Keratinocyte (primary cell): ENCODE data around the gene SFXN3. TPM values are rescaled to one million over a fixed set of nuclear protein-coding genes. Genes with fewer than 3 reads are reported as not detected.

Experiments used
- DNase-seq: peaks from one replicate; pipeline ENCODE4 v3.0.0-alpha.2; 2011; ENCODE audit warnings: low read depth, missing footprints, low spot score
- FAIRE-seq: peaks from 2 replicates; lab custom pipeline; 2011; peaks lifted over from hg19 to GRCh38; lab: Jason Lieb, UNC
- H2AFZ ChIP-seq: 2 replicates; pipeline ENCODE4 v1.6.0; 2012; ENCODE audit warnings: low read length, control low read depth, inconsistent platforms; ENCODE audit not compliant: control insufficient read depth
- H3K27ac ChIP-seq: 2 replicates; pipeline ENCODE4 v1.5.1; 2011; ENCODE audit warnings: low read length; ENCODE audit not compliant: control insufficient read depth, insufficient read depth
- H3K27me3 ChIP-seq: 3 replicates; pipeline ENCODE4 v1.6.0; 2011; ENCODE audit warnings: low read length; ENCODE audit not compliant: control insufficient read depth, insufficient read depth; ENCODE audit errors: extremely low read depth
- H3K36me3 ChIP-seq, 2 experiments: 2 replicates in 1 of 2; 3 replicates in 1 of 2; pipeline ENCODE4 v1.5.1; 2011; ENCODE audit warnings: low read length in 2 of 2, mild to moderate bottlenecking in 1 of 2; ENCODE audit not compliant: control insufficient read depth in 2 of 2, insufficient read depth in 2 of 2; ENCODE audit errors: extremely low read depth in 1 of 2
- H3K4me1 ChIP-seq: 3 replicates; pipeline ENCODE4 v1.5.1; 2011; ENCODE audit warnings: low read length; ENCODE audit not compliant: control insufficient read depth, insufficient read depth; ENCODE audit errors: extremely low read depth
- H3K4me2 ChIP-seq: 3 replicates; pipeline ENCODE4 v1.6.0; 2011; ENCODE audit warnings: low read depth, low read length; ENCODE audit not compliant: control insufficient read depth, insufficient read depth; ENCODE audit errors: extremely low read depth
- H3K4me3 ChIP-seq, 3 experiments: fragments of 200-600 bp in 1 of 3; sonication (generic) in 1 of 3; 2 replicates in 2 of 3; 3 replicates in 1 of 3; pipeline ENCODE4 v1.5.1; 2011 to 2016; ENCODE audit warnings: low read length in 3 of 3, mild to moderate bottlenecking in 3 of 3, control low read depth in 2 of 3, inconsistent platforms in 1 of 3, low read depth in 1 of 3, mixed read lengths in 1 of 3, mixed run types in 1 of 3, moderate library complexity in 1 of 3; ENCODE audit not compliant: control insufficient read depth in 2 of 3, insufficient read depth in 2 of 3; ENCODE audit errors: extremely low read depth in 1 of 3
- H3K79me2 ChIP-seq: 2 replicates; pipeline ENCODE4 v1.6.0; 2012; ENCODE audit warnings: low read length; ENCODE audit not compliant: control insufficient read depth, insufficient read depth
- H3K9ac ChIP-seq: 3 replicates; pipeline ENCODE4 v1.6.0; 2011; ENCODE audit warnings: low read length; ENCODE audit not compliant: control insufficient read depth, insufficient read depth; ENCODE audit errors: extremely low read depth
- H3K9me1 ChIP-seq: 3 replicates; pipeline ENCODE4 v1.6.0; 2011; ENCODE audit warnings: low read length; ENCODE audit not compliant: control insufficient read depth, insufficient read depth; ENCODE audit errors: extremely low read depth
- H3K9me3 ChIP-seq: 2 replicates; pipeline ENCODE4 v1.5.1; 2012; ENCODE audit warnings: low read depth, low read length; ENCODE audit not compliant: control insufficient read depth
- H4K20me1 ChIP-seq: 3 replicates; pipeline ENCODE4 v1.6.0; 2011; ENCODE audit warnings: low read length; ENCODE audit not compliant: control insufficient read depth, insufficient read depth; ENCODE audit errors: extremely low read depth
- EZH2 ChIP-seq: IDR thresholded peaks from one replicate; pipeline ENCODE4 v1.6.1; 2012; ENCODE audit warnings: inconsistent platforms, mild to moderate bottlenecking, low read length, moderate library complexity
- dilution Hi-C: fragments of 300-500 bp; cut with MboI; formaldehyde crosslinking; loops from one replicate; pipeline ENCODE4 v1.7.0; 2020; ENCODE audit warnings: low sequenced_read_pairs; ENCODE audit not compliant: extremely low pct_ligation_motif_present
- polyA plus RNA-seq, 5 experiments: library from polyadenylated mRNA; depleted of rRNA in 3 of 5; stranded (reverse) in 3 of 5; stranded (forward) in 1 of 5; unstranded in 1 of 5; fragments of >200 nt; gene quantifications; 1 replicate in 1 of 5; 2 replicates in 3 of 5; 3 replicates in 1 of 5; pipeline versions ENCODE4 v1.2.1 to v1.2.3, GENCODE V29; 2011 to 2012; ENCODE audit warnings: missing spikeins in 2 of 5, low read depth in 1 of 5, low replicate concordance in 1 of 5
- TF ChIP-seq, protein P1 (sequence below), 3 experiments: IDR thresholded peaks in 1 of 3; conservative IDR thresholded peaks in 1 of 3; optimal IDR thresholded peaks in 1 of 3; 2 replicates in 2 of 3; 3 replicates in 1 of 3; pipeline versions ENCODE3 to v1.5.1; 2011; ENCODE audit warnings: low read length in 3 of 3, mild to moderate bottlenecking in 3 of 3, moderate library complexity in 2 of 3, control low read depth in 1 of 3, inconsistent platforms in 1 of 3; ENCODE audit not compliant: insufficient read depth in 2 of 3; ENCODE audit errors: extremely low read depth in 1 of 3

Gene SFXN3
- polyA plus RNA-seq, 1 donor (not counting 4 experiments of a cell fraction or from before 2014, with no cell fraction given) = 77.0 TPM

DNA sequence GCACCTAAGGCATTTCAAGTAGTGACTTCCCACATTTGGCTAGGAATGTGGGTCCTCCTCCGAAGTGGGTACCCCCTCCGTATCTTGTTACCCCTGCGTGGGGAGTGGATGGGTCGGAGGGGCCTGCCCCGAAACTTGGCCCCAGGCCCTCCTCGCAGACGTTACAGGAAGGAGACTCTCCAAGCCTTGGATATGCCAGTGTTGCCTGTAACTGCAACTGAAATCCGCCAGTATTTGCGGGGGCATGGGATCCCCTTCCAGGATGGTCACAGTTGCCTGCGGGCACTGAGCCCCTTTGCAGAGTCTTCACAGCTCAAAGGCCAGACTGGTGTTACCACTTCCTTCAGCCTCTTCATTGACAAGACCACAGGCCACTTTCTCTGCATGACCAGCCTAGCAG, 42.9 kb upstream of the SFXN3 start:
- dilution Hi-C loops = no loop called here
- no peaks in the 10 kb centered on the region for H3K9me3 ChIP-seq
- H3K79me2 ChIP-seq = peaks cover 56% of the 10 kb centered on the region
- no peak for DNase-seq
- no peaks in the 10 kb centered on the region for H4K20me1 ChIP-seq
- no peak overlapping the region for H2AFZ ChIP-seq
- peaks cover 28 to 34% of the 10 kb centered on the region in 2 experiments for H3K36me3 ChIP-seq
- peaks cover 17% of the 10 kb centered on the region for H3K4me1 ChIP-seq
- FAIRE-seq = no peak
- H3K4me2 ChIP-seq = peak overlapping the region; percentile 97
- peak overlapping the region; percentile 63 for H3K27ac ChIP-seq
- peak overlapping the region; percentile 85 for H3K9ac ChIP-seq
- H3K27me3 ChIP-seq = no peaks in the 10 kb centered on the region
- peaks cover 4% of the 10 kb centered on the region for H3K9me1 ChIP-seq
- H3K4me3 ChIP-seq = peak overlapping the region; percentile 85 to 98 (median 87)
- TF ChIP-seq, protein P1, sequence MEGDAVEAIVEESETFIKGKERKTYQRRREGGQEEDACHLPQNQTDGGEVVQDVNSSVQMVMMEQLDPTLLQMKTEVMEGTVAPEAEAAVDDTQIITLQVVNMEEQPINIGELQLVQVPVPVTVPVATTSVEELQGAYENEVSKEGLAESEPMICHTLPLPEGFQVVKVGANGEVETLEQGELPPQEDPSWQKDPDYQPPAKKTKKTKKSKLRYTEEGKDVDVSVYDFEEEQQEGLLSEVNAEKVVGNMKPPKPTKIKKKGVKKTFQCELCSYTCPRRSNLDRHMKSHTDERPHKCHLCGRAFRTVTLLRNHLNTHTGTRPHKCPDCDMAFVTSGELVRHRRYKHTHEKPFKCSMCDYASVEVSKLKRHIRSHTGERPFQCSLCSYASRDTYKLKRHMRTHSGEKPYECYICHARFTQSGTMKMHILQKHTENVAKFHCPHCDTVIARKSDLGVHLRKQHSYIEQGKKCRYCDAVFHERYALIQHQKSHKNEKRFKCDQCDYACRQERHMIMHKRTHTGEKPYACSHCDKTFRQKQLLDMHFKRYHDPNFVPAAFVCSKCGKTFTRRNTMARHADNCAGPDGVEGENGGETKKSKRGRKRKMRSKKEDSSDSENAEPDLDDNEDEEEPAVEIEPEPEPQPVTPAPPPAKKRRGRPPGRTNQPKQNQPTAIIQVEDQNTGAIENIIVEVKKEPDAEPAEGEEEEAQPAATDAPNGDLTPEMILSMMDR (optimal IDR thresholded peaks at IDR 0.05 in 1 of 3, IDR thresholded peaks at IDR 0.05 in 1 of 3, conservative IDR thresholded peaks at IDR 0.05 in 1 of 3; ENCODE audit: extremely low read depth in 1 of 3, insufficient read depth in 2 of 3, low read length in 3 of 3) = no peak
- TF ChIP-seq EZH2 = no peak

DNA sequence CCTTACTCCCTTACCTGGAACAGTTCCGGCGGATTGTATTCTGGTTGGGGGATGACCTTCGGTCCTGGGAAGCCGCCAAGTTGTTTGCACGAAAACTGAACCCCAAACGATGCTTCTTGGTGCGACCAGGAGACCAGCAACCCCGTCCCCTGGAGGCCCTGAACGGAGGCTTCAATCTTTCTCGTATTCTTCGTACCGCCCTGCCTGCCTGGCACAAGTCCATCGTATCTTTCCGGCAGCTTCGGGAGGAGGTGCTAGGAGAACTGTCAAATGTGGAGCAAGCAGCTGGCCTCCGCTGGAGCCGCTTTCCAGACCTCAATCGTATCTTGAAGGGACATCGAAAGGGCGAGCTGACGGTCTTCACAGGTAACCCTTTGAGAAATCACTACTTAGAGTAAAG, 41.9 kb upstream of the SFXN3 start:
- Histone ChIP-seq H3K4me1 (peaks cover 17% of the 10 kb centered on the region), H3K4me2 (peak overlapping the region; percentile 31), H3K9me3 (no peaks in the 10 kb centered on the region), H3K36me3 (peaks cover 30 to 33% of the 10 kb centered on the region in 2 experiments), H3K9me1 (peaks cover 4% of the 10 kb centered on the region), H3K27me3 (no peaks in the 10 kb centered on the region), H3K27ac (no peak overlapping the region), H3K9ac (peak overlapping the region; percentile 11), H3K4me3 (no peak overlapping the region), H3K79me2 (peaks cover 56% of the 10 kb centered on the region), H4K20me1 (no peaks in the 10 kb centered on the region), H2AFZ (no peak overlapping the region)
- TF ChIP-seq, protein P1 (optimal IDR thresholded peaks at IDR 0.05 in 1 of 3, IDR thresholded peaks at IDR 0.05 in 1 of 3, conservative IDR thresholded peaks at IDR 0.05 in 1 of 3; ENCODE audit: extremely low read depth in 1 of 3, insufficient read depth in 2 of 3, low read length in 3 of 3) = no peak
- TF ChIP-seq EZH2 = no peak
- DNase-seq = no peak
- FAIRE-seq = no peak
- dilution Hi-C loops = no loop called here
